Gastroesophageal sphincter (tissue), 3 donors: ENCODE measurements around the gene ENOX1.

Experiments
- POLR2A ChIP-seq, 2 donors: fragments of 450-650 bp; IDR thresholded peaks; one replicate each; pipeline ENCODE4 v1.6.1; 2017; ENCODE audit warnings: antibody characterized with exemption in 2 of 2, mild to moderate bottlenecking in 2 of 2, moderate library complexity in 1 of 2
- TF ChIP-seq, protein P1 (sequence below), 4 experiments: fragments of 200-600 bp in 2 of 4; fragments of 450-650 bp in 2 of 4; sonication (generic) in 1 of 4; IDR thresholded peaks; one replicate each; pipeline ENCODE4 v1.5.1; 2017 to 2019; ENCODE audit warnings: antibody characterized with exemption in 4 of 4, mild to moderate bottlenecking in 2 of 4, moderate library complexity in 2 of 4

DNA sequence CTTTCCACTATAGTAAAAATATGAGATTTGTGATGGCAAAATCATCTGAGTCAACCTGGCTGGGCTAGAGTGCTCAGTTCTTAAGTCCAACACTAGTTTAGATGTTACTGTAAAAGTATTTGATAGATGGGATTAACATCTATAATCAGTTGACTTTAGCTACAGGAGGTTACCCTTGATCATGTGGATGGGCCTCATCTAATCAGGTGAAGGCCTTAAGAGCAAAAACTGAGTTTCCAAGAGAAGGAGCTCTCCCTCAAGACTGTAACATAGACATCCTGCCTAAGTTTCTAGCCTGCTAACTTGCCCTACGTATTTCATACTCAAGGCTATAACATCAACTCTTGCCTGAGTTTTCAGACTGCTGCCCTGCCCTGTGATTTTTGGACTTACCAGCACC lies 132.8 kb downstream of the ENOX1 start:
- TF ChIP-seq, protein P1, sequence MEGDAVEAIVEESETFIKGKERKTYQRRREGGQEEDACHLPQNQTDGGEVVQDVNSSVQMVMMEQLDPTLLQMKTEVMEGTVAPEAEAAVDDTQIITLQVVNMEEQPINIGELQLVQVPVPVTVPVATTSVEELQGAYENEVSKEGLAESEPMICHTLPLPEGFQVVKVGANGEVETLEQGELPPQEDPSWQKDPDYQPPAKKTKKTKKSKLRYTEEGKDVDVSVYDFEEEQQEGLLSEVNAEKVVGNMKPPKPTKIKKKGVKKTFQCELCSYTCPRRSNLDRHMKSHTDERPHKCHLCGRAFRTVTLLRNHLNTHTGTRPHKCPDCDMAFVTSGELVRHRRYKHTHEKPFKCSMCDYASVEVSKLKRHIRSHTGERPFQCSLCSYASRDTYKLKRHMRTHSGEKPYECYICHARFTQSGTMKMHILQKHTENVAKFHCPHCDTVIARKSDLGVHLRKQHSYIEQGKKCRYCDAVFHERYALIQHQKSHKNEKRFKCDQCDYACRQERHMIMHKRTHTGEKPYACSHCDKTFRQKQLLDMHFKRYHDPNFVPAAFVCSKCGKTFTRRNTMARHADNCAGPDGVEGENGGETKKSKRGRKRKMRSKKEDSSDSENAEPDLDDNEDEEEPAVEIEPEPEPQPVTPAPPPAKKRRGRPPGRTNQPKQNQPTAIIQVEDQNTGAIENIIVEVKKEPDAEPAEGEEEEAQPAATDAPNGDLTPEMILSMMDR (IDR thresholded peaks at IDR 0.05), result no peak
- TF ChIP-seq POLR2A (IDR thresholded peaks at IDR 0.05), result no peak
